ENCODE results near the gene CACNA1B.

- TF ChIP-seq CTCF (IDR thresholded peaks at IDR 0.05) (no peak), POLR2A (IDR thresholded peaks at IDR 0.05) (no peak)
These were observed 181.6 kb downstream of the CACNA1B start for GRCh38 chr9:138059196-138059595.

Data from testis (tissue), 2 donors.